Tibial nerve (tissue), 4 donors: ENCODE data around the gene PIK3AP1. TPM values are rescaled to one million over a fixed set of nuclear protein-coding genes. Genes with fewer than 3 reads are reported as not detected.
A peak's percentile ranks its signal among the peaks of the same experiment; 100 is the strongest.

Experiments used
- DNase-seq, 2 donors: peaks; one replicate each; pipeline ENCODE4 v3.0.0-alpha.2; 2019; ENCODE audit warnings: low spot score in 2 of 2
- H3K27ac ChIP-seq, 4 donors: fragments of 200-600 bp; sonication (generic) in 3 of 4; one replicate each; pipeline ENCODE4 v1.5.1; 2017 to 2019; ENCODE audit warnings: mild to moderate bottlenecking in 1 of 4
- H3K27me3 ChIP-seq, 2 donors: fragments of 200-600 bp; sonication (generic) in 1 of 2; one replicate each; pipeline versions ENCODE4 v1.5.1 to v1.6.0; 2017 to 2019
- H3K36me3 ChIP-seq, 3 donors: fragments of 200-600 bp; sonication (generic); one replicate each; pipeline ENCODE4 v1.5.1; 2018 to 2019
- H3K4me1 ChIP-seq, 4 donors: fragments of 200-600 bp; sonication (generic) in 3 of 4; one replicate each; pipeline ENCODE4 v1.5.1; 2017 to 2019
- H3K4me3 ChIP-seq, 4 donors: fragments of 200-600 bp; sonication (generic) in 3 of 4; one replicate each; pipeline ENCODE4 v1.5.1; 2017 to 2019; ENCODE audit warnings: mild to moderate bottlenecking in 1 of 4, moderate library complexity in 1 of 4
- H3K9me3 ChIP-seq, 4 donors: fragments of 200-600 bp; sonication (generic) in 3 of 4; one replicate each; pipeline ENCODE4 v1.5.1; 2017 to 2019
- EP300 ChIP-seq, 2 donors: sonication (generic); formaldehyde crosslinking; IDR thresholded peaks; one replicate each; pipeline ENCODE4 v1.6.1; 2017; ENCODE audit warnings: antibody characterized with exemption in 2 of 2, mild to moderate bottlenecking in 1 of 2
- POLR2A ChIP-seq, 2 donors: fragments of 450-650 bp; IDR thresholded peaks; one replicate each; pipeline ENCODE4 v1.6.1; 2017; ENCODE audit warnings: antibody characterized with exemption in 2 of 2, mild to moderate bottlenecking in 2 of 2, moderate library complexity in 2 of 2
- WGBS, 2 donors: methylation state at CpG; one replicate each; pipeline ENCODE4 v1.1.5; 2018; 5-methylcytosine and 5-hydroxymethylcytosine counted together
- total RNA-seq, 4 donors: library from RNA; depleted of rRNA; stranded (reverse); fragments of >200 nt; gene quantifications; one replicate each; pipeline ENCODE4 v1.1.0, GENCODE V29; 2016
- TF ChIP-seq, protein P1 (sequence below), 5 experiments: fragments of 200-600 bp in 3 of 5; fragments of 450-650 bp in 2 of 5; sonication (generic) in 3 of 5; IDR thresholded peaks; one replicate each; pipeline ENCODE4 v1.5.1; 2016 to 2019; ENCODE audit warnings: antibody characterized with exemption in 5 of 5, mild to moderate bottlenecking in 3 of 5, moderate library complexity in 2 of 5

PIK3AP1 gene
- total RNA-seq, 4 donors from 2014 or later = 7.1 to 21.3 (median 14.2) TPM

DNA sequence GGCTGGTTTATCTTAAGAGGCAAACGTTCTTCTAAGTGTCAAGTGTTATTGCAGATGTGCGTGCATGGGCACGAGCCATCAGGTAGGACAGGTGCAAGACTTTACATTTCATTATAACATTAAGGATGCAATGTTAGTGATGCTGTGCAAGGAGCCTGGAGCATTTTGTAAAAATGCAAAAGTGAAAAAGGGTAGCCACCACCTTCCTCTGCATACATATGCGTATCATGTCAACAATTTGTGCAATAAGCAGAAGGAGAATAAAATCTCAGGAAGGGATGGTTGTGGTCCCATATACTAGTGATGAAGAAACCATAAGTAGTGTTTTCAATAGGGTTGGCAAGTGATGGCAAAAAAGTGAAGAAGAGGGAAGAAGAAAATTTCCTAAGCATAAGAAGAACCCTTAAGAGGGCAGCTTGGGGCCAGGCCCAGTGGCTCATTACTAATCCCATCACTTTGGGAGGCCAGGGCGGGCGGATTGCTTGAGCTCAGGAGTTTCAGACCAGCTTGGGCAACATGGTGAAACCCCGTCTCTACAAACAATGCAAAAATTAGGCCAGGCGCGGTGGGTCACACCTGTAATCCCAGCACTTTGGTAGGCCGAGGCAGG lies 7.5 kb downstream of the PIK3AP1 start:
- WGBS, 2 donors = 89 to 93% methylated on average over 10 of the region's 10 CpGs
- Histone ChIP-seq H3K9me3 (no peaks in the 10 kb centered on the region), H3K27ac (no peak overlapping the region), H3K4me3 (no peak overlapping the region), H3K36me3 (no peaks in the 10 kb centered on the region), H3K27me3 (no peaks in the 10 kb centered on the region), H3K4me1 (no peaks in the 10 kb centered on the region)
- DNase-seq = no peak
- TF ChIP-seq EP300 (IDR thresholded peaks at IDR 0.05) = no peak
- no peak for TF ChIP-seq POLR2A (IDR thresholded peaks at IDR 0.05)
- TF ChIP-seq, protein P1, sequence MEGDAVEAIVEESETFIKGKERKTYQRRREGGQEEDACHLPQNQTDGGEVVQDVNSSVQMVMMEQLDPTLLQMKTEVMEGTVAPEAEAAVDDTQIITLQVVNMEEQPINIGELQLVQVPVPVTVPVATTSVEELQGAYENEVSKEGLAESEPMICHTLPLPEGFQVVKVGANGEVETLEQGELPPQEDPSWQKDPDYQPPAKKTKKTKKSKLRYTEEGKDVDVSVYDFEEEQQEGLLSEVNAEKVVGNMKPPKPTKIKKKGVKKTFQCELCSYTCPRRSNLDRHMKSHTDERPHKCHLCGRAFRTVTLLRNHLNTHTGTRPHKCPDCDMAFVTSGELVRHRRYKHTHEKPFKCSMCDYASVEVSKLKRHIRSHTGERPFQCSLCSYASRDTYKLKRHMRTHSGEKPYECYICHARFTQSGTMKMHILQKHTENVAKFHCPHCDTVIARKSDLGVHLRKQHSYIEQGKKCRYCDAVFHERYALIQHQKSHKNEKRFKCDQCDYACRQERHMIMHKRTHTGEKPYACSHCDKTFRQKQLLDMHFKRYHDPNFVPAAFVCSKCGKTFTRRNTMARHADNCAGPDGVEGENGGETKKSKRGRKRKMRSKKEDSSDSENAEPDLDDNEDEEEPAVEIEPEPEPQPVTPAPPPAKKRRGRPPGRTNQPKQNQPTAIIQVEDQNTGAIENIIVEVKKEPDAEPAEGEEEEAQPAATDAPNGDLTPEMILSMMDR (IDR thresholded peaks at IDR 0.05) = no peak

DNA sequence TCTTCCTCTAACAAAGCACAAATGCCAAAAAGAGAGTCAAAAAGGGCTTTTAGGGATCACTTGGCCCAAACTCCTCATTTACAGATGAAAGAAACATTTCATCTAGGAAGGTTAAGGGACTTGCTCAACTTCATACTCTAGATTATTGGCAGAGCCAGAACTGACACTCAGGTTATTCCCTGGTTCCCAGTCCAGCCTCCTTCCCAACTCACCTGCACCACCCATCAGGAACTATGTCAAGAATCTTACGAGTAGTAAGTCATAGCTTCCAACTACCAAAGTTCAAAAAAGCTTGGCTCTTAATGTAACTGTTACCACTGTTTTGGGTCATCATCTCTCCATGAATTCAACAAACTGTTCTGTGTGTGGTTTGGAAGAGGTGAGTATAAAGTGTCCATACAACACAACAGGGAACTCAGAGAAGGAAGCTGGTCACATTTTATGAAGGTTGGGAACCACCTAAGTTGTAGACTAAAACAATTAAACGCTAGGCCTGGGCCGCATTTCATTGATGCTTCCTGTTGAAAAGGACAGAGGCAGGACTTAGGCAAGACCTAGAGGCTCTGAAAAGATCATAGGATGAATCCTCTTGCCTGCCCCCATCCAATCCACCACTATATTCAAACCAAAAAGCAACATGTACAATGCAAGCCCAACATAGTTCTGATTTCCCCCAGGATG lies 9.1 kb downstream of the PIK3AP1 start:
- no peak for TF ChIP-seq EP300 (IDR thresholded peaks at IDR 0.05)
- TF ChIP-seq, protein P1 (IDR thresholded peaks at IDR 0.05) = no peak
- TF ChIP-seq POLR2A (IDR thresholded peaks at IDR 0.05) = no peak
- Histone ChIP-seq H3K36me3 (no peaks in the 10 kb centered on the region), H3K4me1 (no peaks in the 10 kb centered on the region), H3K27me3 (no peaks in the 10 kb centered on the region), H3K4me3 (no peak overlapping the region), H3K27ac (no peak overlapping the region), H3K9me3 (no peaks in the 10 kb centered on the region)
- WGBS, 2 donors = 79 to 86% methylated on average over 3 of the region's 3 CpGs
- no peak for DNase-seq

DNA sequence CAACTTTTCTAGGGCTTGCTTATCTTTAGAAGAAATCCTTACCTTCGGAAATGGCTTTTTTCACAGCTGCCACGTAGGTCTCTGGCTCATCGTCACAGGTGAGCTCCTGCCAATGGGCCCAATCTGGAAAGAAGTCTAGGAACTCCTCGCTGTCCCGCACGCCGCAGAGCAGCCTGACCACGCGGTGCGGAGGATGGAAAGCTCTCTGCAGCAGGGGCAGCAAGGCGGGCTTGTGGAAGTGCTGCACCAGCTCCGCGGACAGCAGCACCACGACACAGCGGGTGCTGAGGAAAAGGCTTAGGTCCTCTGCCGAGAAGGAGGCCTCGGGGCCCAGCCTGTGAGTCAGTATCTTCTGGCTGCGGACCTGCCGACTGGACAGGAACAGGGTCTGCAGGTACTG lies 10.8 kb downstream of the PIK3AP1 start:
- 88 to 89% methylated on average over 13 to 19 of the region's 19 CpGs for WGBS, 2 donors
- TF ChIP-seq EP300 (IDR thresholded peaks at IDR 0.05) (no peak), POLR2A (IDR thresholded peaks at IDR 0.05) (no peak)
- TF ChIP-seq, protein P1 (IDR thresholded peaks at IDR 0.05) = no peak
- H3K9me3 ChIP-seq = no peaks in the 10 kb centered on the region
- no peaks in the 10 kb centered on the region for H3K27me3 ChIP-seq
- DNase-seq = no peak
- no peaks in the 10 kb centered on the region for H3K36me3 ChIP-seq
- no peaks in the 10 kb centered on the region for H3K4me1 ChIP-seq
- H3K4me3 ChIP-seq = no peak overlapping the region
- H3K27ac ChIP-seq = peak overlapping the region in 3 of 4 donors; percentile 16 to 50 (median 34)

DNA sequence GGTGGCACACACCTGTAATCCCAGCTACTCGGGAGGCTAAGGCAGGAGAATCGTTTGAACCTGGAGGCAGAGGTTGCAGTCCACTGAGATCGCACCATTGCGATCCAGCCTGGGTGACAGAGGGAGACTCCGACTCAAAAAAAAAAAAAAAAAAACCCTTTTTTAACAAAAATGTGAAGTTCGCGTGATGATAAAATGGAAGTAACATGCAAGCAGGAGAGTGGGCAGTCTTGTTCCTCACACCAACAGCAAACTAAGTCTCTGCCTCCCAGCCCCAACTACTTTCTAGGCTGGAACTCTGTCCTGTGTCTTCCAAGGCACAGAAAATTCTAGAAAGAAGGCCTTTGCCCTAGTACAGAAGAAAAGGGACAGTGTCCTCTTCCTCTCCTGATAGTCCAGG lies 11.3 kb downstream of the PIK3AP1 start:
- DNase-seq = no peak
- H3K36me3 ChIP-seq = no peaks in the 10 kb centered on the region
- H3K4me1 ChIP-seq = no peaks in the 10 kb centered on the region
- H3K9me3 ChIP-seq = no peaks in the 10 kb centered on the region
- no peak overlapping the region for H3K4me3 ChIP-seq
- 89 to 96% methylated on average over 7 of the region's 7 CpGs for WGBS, 2 donors
- H3K27ac ChIP-seq = peak overlapping the region in 3 of 4 donors; percentile 16 to 50 (median 34)
- no peaks in the 10 kb centered on the region for H3K27me3 ChIP-seq
- TF ChIP-seq POLR2A (IDR thresholded peaks at IDR 0.05) (no peak), EP300 (IDR thresholded peaks at IDR 0.05) (no peak)
- TF ChIP-seq, protein P1 (IDR thresholded peaks at IDR 0.05) = no peak

DNA sequence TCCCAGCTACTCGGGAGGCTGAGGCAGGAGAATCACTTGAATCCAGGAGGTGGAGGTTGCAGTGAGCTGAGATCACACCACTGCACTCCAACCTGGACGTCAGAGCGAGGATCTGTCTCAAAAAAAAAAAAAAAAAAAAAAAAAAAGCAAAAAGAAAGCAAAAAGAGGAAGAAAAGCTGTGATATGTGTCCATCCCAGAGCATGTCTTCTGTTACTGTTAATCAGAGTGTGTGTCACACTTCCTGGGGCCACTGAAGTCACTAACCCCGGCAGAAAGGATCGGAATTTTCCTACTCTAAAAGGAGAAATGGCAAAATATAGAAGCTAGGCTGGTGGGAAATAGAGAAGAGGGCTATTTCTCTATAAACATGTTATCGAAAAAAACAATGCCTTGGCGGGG lies 11.9 kb downstream of the PIK3AP1 start:
- no peak for DNase-seq
- peak overlapping the region in 2 of 4 donors; percentile 34 to 50 for H3K27ac ChIP-seq

More for the DNA sequence above, 11.9 kb downstream of the PIK3AP1 start:
- Histone ChIP-seq H3K27me3 (no peaks in the 10 kb centered on the region), H3K4me3 (no peak overlapping the region), H3K9me3 (no peaks in the 10 kb centered on the region), H3K4me1 (no peaks in the 10 kb centered on the region), H3K36me3 (no peaks in the 10 kb centered on the region)
- WGBS, 2 donors = 68 to 80% methylated on average over 7 of the region's 7 CpGs
- TF ChIP-seq, protein P1 (IDR thresholded peaks at IDR 0.05) = no peak
- TF ChIP-seq EP300 (IDR thresholded peaks at IDR 0.05) (peak in 1 of 2 donors; percentile 41), POLR2A (IDR thresholded peaks at IDR 0.05) (no peak)
